Parathyroid adenoma (tissue), 2 donors: Measurements from ENCODE around the gene ZYX.
A peak's percentile ranks its signal among the peaks of the same experiment; 100 is the strongest.

Experiments
- H2AFZ ChIP-seq: fragments of 300-600 bp; sonication (generic); one replicate; pipeline ENCODE4 v1.7.0; 2017; ENCODE audit warnings: antibody characterized with exemption, mild to moderate bottlenecking
- H3K27ac ChIP-seq: fragments of 300-600 bp; sonication (generic); one replicate; pipeline ENCODE4 v1.7.0; 2017
- H3K27me3 ChIP-seq: fragments of 300-600 bp; sonication (generic); one replicate; pipeline ENCODE4 v1.7.0; 2017; ENCODE audit warnings: low read length; ENCODE audit not compliant: control insufficient read depth, insufficient read depth
- H3K36me3 ChIP-seq: fragments of 300-600 bp; sonication (generic); one replicate; pipeline ENCODE4 v1.7.0; 2017; ENCODE audit warnings: low read length; ENCODE audit not compliant: control insufficient read depth, insufficient read depth
- H3K4me1 ChIP-seq: fragments of 300-600 bp; sonication (generic); one replicate; pipeline ENCODE4 v1.7.0; 2017; ENCODE audit warnings: control low read depth
- H3K4me2 ChIP-seq: fragments of 300-600 bp; sonication (generic); one replicate; pipeline ENCODE4 v1.7.0; 2017; ENCODE audit warnings: low read length
- H3K4me3 ChIP-seq: fragments of 300-600 bp; sonication (generic); one replicate; pipeline ENCODE4 v1.7.0; 2017; ENCODE audit warnings: low read depth, low read length
- H3K79me2 ChIP-seq: fragments of 300-600 bp; sonication (generic); one replicate; pipeline ENCODE4 v1.7.0; 2017; ENCODE audit warnings: control low read depth
- H3K9ac ChIP-seq: fragments of 300-600 bp; sonication (generic); one replicate; pipeline ENCODE4 v1.7.0; 2017; ENCODE audit warnings: mild to moderate bottlenecking
- H3K9me3 ChIP-seq: fragments of 300-600 bp; sonication (generic); one replicate; pipeline ENCODE4 v1.7.0; 2017; ENCODE audit warnings: low read length; ENCODE audit not compliant: control insufficient read depth
- CTCF ChIP-seq: fragments of 300-600 bp; sonication (generic); IDR thresholded peaks from one replicate; pipeline ENCODE4 v1.7.0; 2017; ENCODE audit warnings: antibody characterized with exemption, mild to moderate bottlenecking
- donor health status: primary hyperparathyroidism.

The ZYX gene

GRCh38 chr7:143380260-143380645, 892 bp upstream of the ZYX start:
- Histone ChIP-seq H3K9me3 (no peaks in the 10 kb centered on the region), H3K36me3 (no peaks in the 10 kb centered on the region), H3K4me2 (peak overlapping the region; percentile 96), H3K4me1 (peaks cover 15% of the 10 kb centered on the region), H3K27ac (peak overlapping the region; percentile 87), H2AFZ (peak overlapping the region; percentile 90), H3K4me3 (peak overlapping the region; percentile 89), H3K9ac (peak overlapping the region; percentile 89), H3K79me2 (peaks cover 7% of the 10 kb centered on the region), H3K27me3 (no peaks in the 10 kb centered on the region)
- TF ChIP-seq CTCF, result peak; percentile 91

GRCh38 chr7:143381427-143382125, 431 bp downstream of the ZYX start:
- H2AFZ ChIP-seq, result peak overlapping the region; percentile 72
- H3K36me3 ChIP-seq, result no peaks in the 10 kb centered on the region
- H3K4me1 ChIP-seq, result peaks cover 22% of the 10 kb centered on the region
- peak overlapping the region; percentile 99 for H3K9ac ChIP-seq
- peak overlapping the region; percentile 87 for H3K27ac ChIP-seq
- TF ChIP-seq CTCF, result no peak
- peaks cover 5% of the 10 kb centered on the region for H3K79me2 ChIP-seq
- peak overlapping the region; percentile 89 for H3K4me3 ChIP-seq
- H3K4me2 ChIP-seq, result peak overlapping the region; percentile 76
- no peaks in the 10 kb centered on the region for H3K9me3 ChIP-seq
- no peaks in the 10 kb centered on the region for H3K27me3 ChIP-seq

GRCh38 chr7:143382126-143382790, 1.1 kb downstream of the ZYX start:
- H3K9ac ChIP-seq, result peak overlapping the region; percentile 99
- H3K4me1 ChIP-seq, result peaks cover 22% of the 10 kb centered on the region
- H3K4me2 ChIP-seq, result peak overlapping the region; percentile 76
- peak overlapping the region; percentile 87 for H3K27ac ChIP-seq
- no peak for TF ChIP-seq CTCF
- no peaks in the 10 kb centered on the region for H3K36me3 ChIP-seq
- H2AFZ ChIP-seq, result peak overlapping the region; percentile 72
- H3K9me3 ChIP-seq, result no peaks in the 10 kb centered on the region
- H3K4me3 ChIP-seq, result peak overlapping the region; percentile 89
- H3K79me2 ChIP-seq, result peaks cover 5% of the 10 kb centered on the region
- no peaks in the 10 kb centered on the region for H3K27me3 ChIP-seq

- H3K4me2 ChIP-seq, result peak overlapping the region; percentile 76
- peaks cover 5% of the 10 kb centered on the region for H3K79me2 ChIP-seq
- H3K4me3 ChIP-seq, result peak overlapping the region; percentile 89
- H3K27ac ChIP-seq, result peak overlapping the region; percentile 87
- no peak for TF ChIP-seq CTCF
- no peaks in the 10 kb centered on the region for H3K27me3 ChIP-seq
- H2AFZ ChIP-seq, result no peak overlapping the region
- H3K4me1 ChIP-seq, result peaks cover 22% of the 10 kb centered on the region
- no peaks in the 10 kb centered on the region for H3K36me3 ChIP-seq
- no peak overlapping the region for H3K9ac ChIP-seq
- no peaks in the 10 kb centered on the region for H3K9me3 ChIP-seq
Observed at GRCh38 chr7:143382791-143383641, 1.9 kb downstream of the ZYX start.
